Parathyroid adenoma (tissue), 2 donors: ENCODE measurements around the gene FILIP1.

Source experiments
- H2AFZ ChIP-seq: fragments of 300-600 bp; sonication (generic); one replicate; pipeline ENCODE4 v1.7.0; 2017; ENCODE audit warnings: antibody characterized with exemption, mild to moderate bottlenecking
- H3K27ac ChIP-seq: fragments of 300-600 bp; sonication (generic); one replicate; pipeline ENCODE4 v1.7.0; 2017
- H3K27me3 ChIP-seq: fragments of 300-600 bp; sonication (generic); one replicate; pipeline ENCODE4 v1.7.0; 2017; ENCODE audit warnings: low read length; ENCODE audit not compliant: control insufficient read depth, insufficient read depth
- H3K36me3 ChIP-seq: fragments of 300-600 bp; sonication (generic); one replicate; pipeline ENCODE4 v1.7.0; 2017; ENCODE audit warnings: low read length; ENCODE audit not compliant: control insufficient read depth, insufficient read depth
- H3K4me1 ChIP-seq: fragments of 300-600 bp; sonication (generic); one replicate; pipeline ENCODE4 v1.7.0; 2017; ENCODE audit warnings: control low read depth
- H3K4me2 ChIP-seq: fragments of 300-600 bp; sonication (generic); one replicate; pipeline ENCODE4 v1.7.0; 2017; ENCODE audit warnings: low read length
- H3K4me3 ChIP-seq: fragments of 300-600 bp; sonication (generic); one replicate; pipeline ENCODE4 v1.7.0; 2017; ENCODE audit warnings: low read depth, low read length
- H3K79me2 ChIP-seq: fragments of 300-600 bp; sonication (generic); one replicate; pipeline ENCODE4 v1.7.0; 2017; ENCODE audit warnings: control low read depth
- H3K9ac ChIP-seq: fragments of 300-600 bp; sonication (generic); one replicate; pipeline ENCODE4 v1.7.0; 2017; ENCODE audit warnings: mild to moderate bottlenecking
- H3K9me3 ChIP-seq: fragments of 300-600 bp; sonication (generic); one replicate; pipeline ENCODE4 v1.7.0; 2017; ENCODE audit warnings: low read length; ENCODE audit not compliant: control insufficient read depth
- TF ChIP-seq, protein P1 (sequence below): fragments of 300-600 bp; sonication (generic); IDR thresholded peaks from one replicate; pipeline ENCODE4 v1.7.0; 2017; ENCODE audit warnings: antibody characterized with exemption, mild to moderate bottlenecking
- donor health status: primary hyperparathyroidism.

FILIP1 gene

DNA sequence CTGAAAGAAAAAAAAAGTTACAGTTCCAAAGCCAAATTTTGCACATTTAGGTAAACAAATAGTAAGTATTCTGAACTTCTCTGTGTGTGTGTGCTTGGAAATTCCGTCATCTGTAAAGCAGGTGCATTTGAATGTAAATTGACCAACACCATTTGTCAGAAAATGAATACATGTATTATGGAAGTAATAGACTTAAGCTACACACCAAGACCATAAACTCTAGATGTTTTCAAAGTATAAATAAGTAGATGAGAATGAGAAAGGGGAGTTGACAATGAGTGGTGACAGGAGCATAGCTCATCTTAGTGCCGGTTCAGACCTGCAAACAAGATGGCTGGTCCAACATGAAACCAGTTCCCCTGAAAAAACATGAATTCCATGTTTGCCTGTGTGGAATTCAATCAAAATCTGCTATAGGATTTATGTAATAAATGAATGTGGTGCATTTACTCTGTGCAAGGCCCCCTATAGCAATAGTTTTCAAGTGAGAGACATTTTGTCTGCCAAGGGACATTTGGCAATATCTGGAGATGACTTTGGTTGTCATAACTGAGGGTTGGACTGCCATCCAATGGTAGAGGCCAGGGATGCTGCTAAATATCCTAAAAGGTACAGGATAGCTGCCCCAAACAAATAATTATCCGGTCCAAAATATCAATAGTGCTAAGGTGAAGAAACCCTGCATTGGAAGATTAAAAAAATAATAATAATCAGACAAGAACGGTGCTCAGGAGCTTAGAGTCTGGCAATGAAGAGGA, 11.0 kb upstream of the FILIP1 start:
- TF ChIP-seq, protein P1, sequence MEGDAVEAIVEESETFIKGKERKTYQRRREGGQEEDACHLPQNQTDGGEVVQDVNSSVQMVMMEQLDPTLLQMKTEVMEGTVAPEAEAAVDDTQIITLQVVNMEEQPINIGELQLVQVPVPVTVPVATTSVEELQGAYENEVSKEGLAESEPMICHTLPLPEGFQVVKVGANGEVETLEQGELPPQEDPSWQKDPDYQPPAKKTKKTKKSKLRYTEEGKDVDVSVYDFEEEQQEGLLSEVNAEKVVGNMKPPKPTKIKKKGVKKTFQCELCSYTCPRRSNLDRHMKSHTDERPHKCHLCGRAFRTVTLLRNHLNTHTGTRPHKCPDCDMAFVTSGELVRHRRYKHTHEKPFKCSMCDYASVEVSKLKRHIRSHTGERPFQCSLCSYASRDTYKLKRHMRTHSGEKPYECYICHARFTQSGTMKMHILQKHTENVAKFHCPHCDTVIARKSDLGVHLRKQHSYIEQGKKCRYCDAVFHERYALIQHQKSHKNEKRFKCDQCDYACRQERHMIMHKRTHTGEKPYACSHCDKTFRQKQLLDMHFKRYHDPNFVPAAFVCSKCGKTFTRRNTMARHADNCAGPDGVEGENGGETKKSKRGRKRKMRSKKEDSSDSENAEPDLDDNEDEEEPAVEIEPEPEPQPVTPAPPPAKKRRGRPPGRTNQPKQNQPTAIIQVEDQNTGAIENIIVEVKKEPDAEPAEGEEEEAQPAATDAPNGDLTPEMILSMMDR = peak; percentile 43
- no peak overlapping the region for H3K27ac ChIP-seq

DNA sequence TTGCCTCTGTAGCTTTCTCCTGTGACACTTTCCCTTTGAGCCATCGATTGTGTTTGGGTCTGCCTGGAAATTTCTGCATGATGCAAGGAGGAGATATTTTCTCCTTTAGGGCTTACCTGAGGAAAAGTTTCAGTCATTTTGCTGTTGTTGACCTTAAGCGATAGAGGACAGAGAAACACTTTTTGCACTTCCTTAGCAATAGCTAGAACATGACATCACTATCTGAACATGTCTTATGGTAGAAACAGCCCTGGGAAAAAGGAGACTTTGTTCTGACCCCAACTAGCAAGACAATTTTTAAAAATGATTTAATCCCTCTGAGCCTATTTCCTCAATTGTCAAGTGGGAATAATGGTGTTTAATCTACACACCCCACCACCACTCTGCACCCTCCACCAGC, 9.7 kb upstream of the FILIP1 start:
- Histone ChIP-seq H3K79me2 (no peaks in the 10 kb centered on the region), H3K27me3 (no peaks in the 10 kb centered on the region), H3K9me3 (no peaks in the 10 kb centered on the region), H3K36me3 (no peaks in the 10 kb centered on the region), H2AFZ (no peak overlapping the region), H3K9ac (no peak overlapping the region), H3K4me2 (no peak overlapping the region), H3K27ac (no peak overlapping the region), H3K4me3 (no peak overlapping the region), H3K4me1 (no peaks in the 10 kb centered on the region)
- TF ChIP-seq, protein P1 = no peak

More for the DNA sequence above, 11.0 kb upstream of the FILIP1 start:
- Histone ChIP-seq H3K4me2 (no peak overlapping the region), H3K9ac (no peak overlapping the region), H3K4me1 (no peaks in the 10 kb centered on the region), H3K27me3 (no peaks in the 10 kb centered on the region), H3K36me3 (no peaks in the 10 kb centered on the region), H3K79me2 (no peaks in the 10 kb centered on the region), H3K4me3 (no peak overlapping the region), H2AFZ (peak overlapping the region; percentile 28), H3K9me3 (no peaks in the 10 kb centered on the region)

DNA sequence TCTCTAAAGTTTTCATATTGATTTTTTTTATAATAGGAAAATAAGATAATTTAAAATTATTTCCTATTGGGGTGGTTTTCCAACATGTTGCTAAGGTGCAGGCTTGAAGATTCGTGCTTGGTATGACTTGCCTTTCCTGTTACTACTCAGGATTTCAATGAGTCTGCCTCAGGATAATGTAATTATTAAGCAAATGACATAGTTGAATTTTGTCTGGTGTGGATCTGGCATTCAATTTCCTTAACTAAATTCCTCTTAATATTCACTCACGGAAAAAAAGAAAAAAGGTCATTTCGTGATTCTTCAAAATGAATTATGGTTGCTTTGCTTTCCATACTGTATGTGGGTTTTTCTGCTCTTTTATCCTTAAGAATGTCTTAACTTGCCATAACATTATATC, 9.3 kb upstream of the FILIP1 start:
- TF ChIP-seq, protein P1 = no peak
- no peak overlapping the region for H3K4me2 ChIP-seq
- no peaks in the 10 kb centered on the region for H3K4me1 ChIP-seq
- no peak overlapping the region for H3K4me3 ChIP-seq
- H3K27me3 ChIP-seq = no peaks in the 10 kb centered on the region
- no peaks in the 10 kb centered on the region for H3K36me3 ChIP-seq
- H3K9ac ChIP-seq = no peak overlapping the region
- no peaks in the 10 kb centered on the region for H3K79me2 ChIP-seq
- H3K27ac ChIP-seq = no peak overlapping the region
- H3K9me3 ChIP-seq = no peaks in the 10 kb centered on the region
- no peak overlapping the region for H2AFZ ChIP-seq

DNA sequence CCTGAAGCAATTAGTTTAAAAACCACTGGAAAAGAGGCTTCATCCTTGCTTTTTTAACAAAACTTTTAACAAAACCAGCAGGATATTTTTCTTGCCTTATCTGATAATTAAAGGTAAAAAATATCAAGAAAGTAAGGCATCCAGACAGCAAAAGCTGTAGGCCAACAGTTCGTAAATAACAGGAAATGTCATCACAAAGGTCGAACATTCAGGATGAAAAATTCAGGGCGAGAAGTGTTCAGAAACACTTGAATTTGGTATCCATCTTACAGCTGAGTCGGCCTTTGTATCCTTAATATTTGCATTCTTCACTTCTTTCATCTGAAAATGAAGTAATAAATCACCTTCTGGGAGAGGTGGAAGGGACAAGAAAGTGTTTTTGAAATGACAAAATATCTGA, 8.2 kb upstream of the FILIP1 start:
- no peaks in the 10 kb centered on the region for H3K9me3 ChIP-seq
- no peaks in the 10 kb centered on the region for H3K79me2 ChIP-seq
- no peaks in the 10 kb centered on the region for H3K36me3 ChIP-seq
- H3K4me2 ChIP-seq = no peak overlapping the region
- no peak overlapping the region for H3K27ac ChIP-seq
- H3K27me3 ChIP-seq = no peaks in the 10 kb centered on the region
- no peaks in the 10 kb centered on the region for H3K4me1 ChIP-seq
- H2AFZ ChIP-seq = no peak overlapping the region
- H3K9ac ChIP-seq = no peak overlapping the region
- TF ChIP-seq, protein P1 = no peak
- H3K4me3 ChIP-seq = no peak overlapping the region

DNA sequence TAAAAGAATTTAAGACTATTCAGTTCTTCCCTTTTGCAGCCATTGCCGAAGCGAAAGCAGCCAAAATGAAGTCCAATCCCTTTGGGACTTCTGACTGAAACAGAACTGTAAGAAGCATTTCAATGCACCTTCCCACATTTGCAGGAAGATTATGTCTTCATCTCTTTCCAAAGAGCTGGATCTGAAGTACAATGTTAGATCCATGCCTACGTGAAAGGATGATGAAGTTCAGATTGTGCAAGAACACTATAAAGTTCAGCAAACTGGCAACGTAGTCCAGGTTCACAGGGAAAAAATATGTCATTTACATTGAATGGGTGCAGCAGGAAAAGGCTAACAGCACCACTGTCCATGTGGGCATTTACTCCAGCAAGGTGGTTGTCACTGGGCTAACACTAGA, 6.0 kb upstream of the FILIP1 start:
- no peaks in the 10 kb centered on the region for H3K36me3 ChIP-seq
- TF ChIP-seq, protein P1 = no peak
- H3K4me3 ChIP-seq = no peak overlapping the region
- H3K4me1 ChIP-seq = no peaks in the 10 kb centered on the region
- H3K27ac ChIP-seq = no peak overlapping the region
- H3K9me3 ChIP-seq = no peaks in the 10 kb centered on the region
- no peak overlapping the region for H3K9ac ChIP-seq
- no peaks in the 10 kb centered on the region for H3K79me2 ChIP-seq
- no peak overlapping the region for H3K4me2 ChIP-seq
- no peak overlapping the region for H2AFZ ChIP-seq
- no peaks in the 10 kb centered on the region for H3K27me3 ChIP-seq
